Uterus (tissue), 2 donors: ENCODE results near the gene LCE2D.

ENCODE experiments used
- CTCF ChIP-seq, 4 experiments: fragments of 200-600 bp in 2 of 4; fragments of 450-650 bp in 2 of 4; sonication (generic) in 2 of 4; IDR thresholded peaks; one replicate each; pipeline ENCODE4 v1.5.1; 2016 to 2019; ENCODE audit warnings: antibody characterized with exemption in 4 of 4, mild to moderate bottlenecking in 2 of 4, moderate library complexity in 1 of 4
- POLR2A ChIP-seq, 2 donors: fragments of 450-650 bp; IDR thresholded peaks; one replicate each; pipeline ENCODE4 v1.6.1; 2016; ENCODE audit warnings: antibody characterized with exemption in 2 of 2, mild to moderate bottlenecking in 1 of 2, moderate library complexity in 1 of 2

DNA sequence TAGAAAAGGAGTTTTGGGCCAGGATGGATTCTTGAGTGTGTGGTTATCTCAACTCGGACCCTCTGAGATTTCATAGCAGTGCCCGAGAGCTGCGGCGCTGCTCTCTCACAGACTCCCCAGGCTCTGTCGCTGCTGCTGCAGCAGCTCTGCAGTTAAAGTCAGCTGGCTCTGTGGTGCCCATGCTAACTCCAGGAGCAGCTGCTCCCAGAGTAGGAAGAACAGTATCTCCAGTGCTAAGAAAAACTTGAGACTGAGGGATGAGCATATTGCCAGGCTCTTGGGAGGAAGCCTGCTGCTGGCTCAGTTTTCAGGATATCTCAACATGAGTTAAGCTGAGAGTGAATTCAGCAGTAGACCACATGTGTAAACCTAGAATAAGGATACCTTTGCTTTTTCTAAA, 4.5 kb downstream of the LCE2D start:
- TF ChIP-seq POLR2A (IDR thresholded peaks at IDR 0.05) = no peak
- no peak for TF ChIP-seq CTCF (IDR thresholded peaks at IDR 0.05)
